Measurements from ENCODE around the gene SLC35A2.
A peak's percentile ranks its signal among the peaks of the same experiment; 100 is the strongest.

SLC35A2 gene

GRCh38 chrX:48911412-48912182 lies at the start of gene SLC35A2:
Gene SLC35A2, minus strand, starts transcription at chrX:48911646. Its CDS starts 10 bp downstream, at chrX:48911636.
- peak; percentile 88 for DNase-seq

GRCh38 chrX:48960291-48960690 lies 48.8 kb upstream of the SLC35A2 start:
- no peak for DNase-seq

GRCh38 chrX:48958635-48959094 lies 47.2 kb upstream of the SLC35A2 start:
- peak; percentile 57 for DNase-seq

GRCh38 chrX:48957827-48958634 lies 46.6 kb upstream of the SLC35A2 start:
- peak; percentile 96 for DNase-seq

GRCh38 chrX:48957477-48957826 lies 46.0 kb upstream of the SLC35A2 start, which contains the start of gene OTUD5:
Gene OTUD5, minus strand, starts transcription at chrX:48957607. Its CDS starts 37 bp downstream, at chrX:48957570.
- DNase-seq, result peak; percentile 79

- DNase-seq, result no peak
These were observed 45.4 kb upstream of the SLC35A2 start for GRCh38 chrX:48956728-48957414.

- no peak for DNase-seq
These were observed 37.1 kb upstream of the SLC35A2 start for GRCh38 chrX:48948589-48948988.

GRCh38 chrX:48945517-48946348 lies 34.3 kb upstream of the SLC35A2 start:
- DNase-seq, result peak; percentile 76

GRCh38 chrX:48942895-48943294 lies 31.4 kb upstream of the SLC35A2 start:
- no peak for DNase-seq

GRCh38 chrX:48940404-48940955 lies 29.0 kb upstream of the SLC35A2 start:
- peak; percentile 90 for DNase-seq

- no peak for DNase-seq
These were observed 28.2 kb upstream of the SLC35A2 start for GRCh38 chrX:48939524-48940228.

- DNase-seq, result no peak
These were observed 27.4 kb upstream of the SLC35A2 start for GRCh38 chrX:48938721-48939425.

GRCh38 chrX:48937054-48937907 lies 25.8 kb upstream of the SLC35A2 start:
- DNase-seq, result peak; percentile 85

- no peak for DNase-seq
These were observed 25.1 kb upstream of the SLC35A2 start for GRCh38 chrX:48936429-48937053.

- no peak for DNase-seq
These were observed 23.8 kb upstream of the SLC35A2 start for GRCh38 chrX:48935301-48935670.

GRCh38 chrX:48934581-48935300 lies 23.3 kb upstream of the SLC35A2 start:
- DNase-seq, result no peak

- no peak for DNase-seq
These were observed 22.3 kb upstream of the SLC35A2 start for GRCh38 chrX:48933757-48934156.

GRCh38 chrX:48927736-48928382 lies 16.4 kb upstream of the SLC35A2 start:
- DNase-seq, result no peak
